ENCODE measurements around the gene HOXD10.

HOXD10 gene

DNA sequence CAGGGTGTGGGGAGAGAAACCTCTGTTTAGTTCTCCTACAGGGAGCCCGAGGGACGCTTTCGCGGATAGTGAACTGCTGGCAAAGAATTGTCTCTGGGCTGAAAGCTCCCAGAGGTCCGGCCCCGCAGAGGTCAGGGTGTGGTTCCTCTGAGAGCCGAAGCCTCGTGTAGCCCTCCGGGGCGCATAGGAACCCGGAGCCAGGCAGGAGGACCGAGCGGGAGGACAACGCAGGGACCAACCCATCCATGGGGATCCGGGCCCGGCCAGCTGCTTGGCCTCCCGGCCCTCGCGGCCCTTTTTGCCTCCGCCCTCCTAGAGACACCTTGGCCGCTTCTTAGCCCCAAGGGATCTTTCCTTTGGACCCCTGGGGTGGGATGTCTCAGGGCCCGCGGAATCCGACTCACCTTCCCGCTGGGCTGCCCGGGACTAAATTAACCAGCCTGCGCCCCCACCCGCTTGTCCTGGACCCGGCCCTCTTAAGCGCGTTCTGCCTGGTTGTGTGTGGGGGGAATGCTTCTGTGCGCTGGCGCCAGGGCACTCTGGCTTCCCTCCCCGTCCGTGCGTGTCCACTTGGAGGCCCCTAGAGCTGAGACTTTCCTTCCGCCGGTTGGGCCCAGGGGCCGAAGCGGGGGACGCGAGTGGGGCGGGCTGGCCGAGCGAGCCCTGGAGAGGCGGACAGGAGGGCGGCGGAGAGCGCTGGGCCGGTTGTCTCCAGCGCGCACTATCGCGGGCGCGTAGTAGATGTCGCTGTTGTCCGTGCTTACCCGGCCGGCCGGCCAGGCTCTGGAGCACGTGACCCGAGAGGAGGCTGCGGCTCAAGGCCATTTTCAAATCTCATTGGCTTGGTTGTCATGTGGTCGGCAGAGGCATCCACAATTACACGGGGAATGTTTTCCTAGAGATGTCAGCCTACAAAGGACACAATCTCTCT lies at the start of gene HOXD10:
Gene HOXD10, plus strand, starts transcription at position 896 of the 931 bp plus-strand sequence. CDS start 56 bp downstream, outside the sequence.
- DNase-seq: no peak

DNA sequence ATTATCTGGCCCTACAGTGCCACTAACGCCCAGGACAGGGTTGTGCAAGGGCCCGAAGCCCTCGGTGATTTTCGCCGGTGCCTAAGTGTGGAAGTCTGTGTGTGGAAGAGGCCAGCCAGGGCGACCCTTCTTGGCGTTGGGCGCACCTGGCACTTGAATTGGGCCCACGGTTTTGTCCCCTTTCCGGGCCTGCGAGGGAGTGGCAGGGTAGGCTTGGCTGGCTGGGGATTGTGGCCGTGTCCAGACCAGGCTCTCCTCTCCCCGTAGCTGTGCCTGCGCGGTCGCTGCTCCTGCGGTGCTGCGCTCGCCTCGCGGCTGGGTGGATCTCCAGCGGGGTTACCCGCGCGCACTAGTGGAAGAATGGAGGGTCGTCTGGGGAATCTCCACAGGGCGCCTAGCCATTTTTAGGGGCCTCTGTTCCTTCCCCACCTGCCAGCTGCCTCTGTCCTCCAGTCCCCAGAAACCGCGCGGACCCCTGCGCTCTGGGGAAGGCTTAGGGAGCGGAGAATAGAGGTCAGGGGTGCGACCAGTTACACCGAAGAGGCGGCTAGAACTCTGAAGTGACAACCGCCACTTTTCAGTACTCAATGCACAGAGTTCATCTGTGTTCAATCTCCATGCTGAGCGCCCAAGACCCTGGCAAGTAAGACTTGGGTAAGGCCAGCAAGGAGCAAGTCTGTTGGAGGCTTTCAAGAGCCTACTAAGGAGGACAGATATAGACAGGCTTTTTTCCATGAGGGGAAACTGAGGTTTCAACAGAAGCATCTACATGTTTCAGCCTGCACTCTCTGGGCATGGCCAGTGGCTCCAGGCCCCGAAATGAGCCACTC lies 48.8 kb upstream of the HOXD10 start:
- no peak for DNase-seq

DNA sequence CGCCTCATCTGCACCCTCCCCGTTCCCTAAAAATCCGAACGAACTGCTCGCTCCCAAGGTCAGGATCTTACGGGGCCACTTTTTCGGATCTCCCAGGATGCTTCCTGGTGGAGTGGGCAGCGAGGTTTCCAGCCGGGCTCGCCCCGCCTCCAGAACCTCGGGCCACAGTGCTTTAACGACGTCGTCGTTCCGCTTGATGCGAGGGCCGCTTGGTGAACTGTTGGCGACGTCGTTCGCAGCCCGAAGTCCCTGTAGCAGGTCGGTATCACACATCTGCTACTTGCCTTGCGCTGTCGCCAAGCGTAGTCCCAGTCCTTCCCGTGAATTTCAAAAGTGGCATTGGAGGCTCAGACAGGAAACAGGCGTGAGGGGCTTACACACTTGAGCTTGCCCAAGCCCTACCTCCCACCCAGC lies 48.2 kb upstream of the HOXD10 start:
- DNase-seq: no peak

DNA sequence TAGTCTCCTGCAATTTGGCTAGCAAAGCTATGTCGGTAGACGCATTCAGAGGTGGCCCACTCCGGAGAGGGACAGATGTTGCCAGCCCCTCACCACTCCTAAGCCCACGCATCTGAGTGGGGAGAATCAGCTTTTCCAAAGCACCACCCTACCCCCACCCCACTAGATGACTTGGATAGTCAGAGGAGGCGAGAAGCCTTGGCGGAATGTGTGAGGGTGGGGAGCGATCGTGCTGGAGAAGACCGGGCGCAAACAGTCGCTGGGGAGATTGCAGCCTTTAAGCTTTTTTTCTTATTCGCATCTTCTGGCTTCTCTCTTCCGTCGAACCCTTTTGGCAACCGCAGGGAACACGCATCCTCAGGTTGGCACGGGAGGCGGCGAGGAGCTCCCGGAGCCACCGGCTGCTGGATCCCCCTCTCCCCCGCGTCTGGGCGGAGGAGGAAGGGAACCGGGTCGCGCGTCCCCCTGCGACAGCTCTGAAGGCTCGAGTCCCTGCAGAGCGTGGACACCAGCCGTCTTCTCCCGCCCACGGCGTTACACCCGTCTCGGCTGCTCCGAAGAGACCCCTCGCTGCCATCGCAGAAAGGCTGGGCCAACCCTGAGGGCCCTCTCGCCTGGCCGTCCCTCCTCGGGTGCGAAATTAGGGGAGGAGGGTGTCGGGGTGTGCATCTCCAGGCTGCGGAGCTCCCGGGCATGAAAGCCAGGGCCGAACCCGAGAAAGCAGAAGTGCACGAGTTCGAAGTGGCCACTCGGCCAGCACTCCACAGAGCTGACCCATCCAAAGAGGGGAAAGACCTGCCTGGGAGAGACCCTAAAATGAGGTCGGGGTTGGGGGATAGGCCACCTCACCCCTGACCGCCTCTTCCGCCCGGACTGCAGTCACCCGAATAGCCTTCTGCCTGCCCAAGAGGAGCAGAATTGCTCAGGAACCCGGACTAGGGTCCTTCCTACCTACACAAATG lies 45.0 kb upstream of the HOXD10 start:
- no peak for DNase-seq

DNA sequence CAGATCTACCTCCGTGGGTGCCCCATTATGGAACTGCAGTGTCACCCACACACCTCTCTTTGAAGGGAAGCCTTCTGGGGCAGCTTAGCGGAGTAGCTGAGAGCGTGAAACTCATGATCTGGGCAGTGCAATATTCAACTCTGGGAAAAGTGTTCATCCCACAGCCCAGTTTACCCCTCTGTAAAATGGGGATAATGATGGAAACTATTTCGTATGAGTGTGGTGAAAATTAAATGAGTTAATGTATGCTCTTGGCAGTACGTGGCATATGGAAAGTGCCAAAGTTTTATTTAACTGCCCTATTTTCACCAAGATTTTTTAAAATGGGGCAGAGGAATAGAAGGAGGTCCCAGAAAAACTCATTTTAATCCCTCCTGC lies 44.3 kb upstream of the HOXD10 start:
- no peak for DNase-seq

DNA sequence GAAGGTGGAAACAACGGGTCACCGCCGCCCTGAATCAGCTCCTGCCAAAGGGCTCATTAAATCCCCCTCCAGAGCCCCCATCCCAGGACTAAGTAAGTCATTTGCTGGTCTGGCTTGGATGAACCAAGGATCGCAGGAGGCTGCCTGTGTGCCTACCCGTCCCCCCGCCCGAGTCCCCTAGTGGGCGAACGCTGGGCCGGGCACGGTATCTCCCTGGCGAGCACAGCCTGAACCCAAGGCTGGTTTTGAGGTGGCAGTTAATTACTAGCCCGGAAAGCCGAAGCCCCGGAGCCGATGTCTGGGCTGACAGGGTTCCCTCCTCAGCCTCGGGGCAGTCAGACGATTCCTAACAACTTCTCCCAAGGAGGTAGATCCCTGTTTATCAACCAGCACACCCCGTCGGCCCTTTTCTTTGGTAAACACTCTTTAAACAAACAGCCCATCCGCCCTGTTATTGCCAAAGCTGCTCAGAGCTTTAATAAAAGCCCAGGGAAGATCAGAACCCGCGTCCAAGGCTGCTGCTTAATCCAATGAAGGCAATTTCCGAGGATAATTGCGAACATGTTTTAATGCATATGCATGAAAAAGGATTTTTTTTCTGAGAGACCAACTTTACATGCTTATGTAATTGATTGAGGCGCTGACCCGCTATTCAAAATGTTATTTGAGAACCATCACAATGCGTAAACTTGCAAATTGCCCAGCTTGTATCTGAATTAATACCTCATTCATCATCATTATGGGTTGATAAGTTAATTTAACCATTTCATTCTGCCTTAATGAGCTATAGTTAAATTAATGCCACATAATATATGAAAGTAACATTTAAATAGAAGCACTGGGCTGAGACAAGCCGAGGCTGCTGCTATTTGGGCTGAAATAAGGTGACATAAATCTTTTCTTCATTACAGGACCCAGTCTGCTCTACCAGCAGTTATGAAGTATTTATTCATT lies 43.4 kb upstream of the HOXD10 start:
- no peak for DNase-seq

DNA sequence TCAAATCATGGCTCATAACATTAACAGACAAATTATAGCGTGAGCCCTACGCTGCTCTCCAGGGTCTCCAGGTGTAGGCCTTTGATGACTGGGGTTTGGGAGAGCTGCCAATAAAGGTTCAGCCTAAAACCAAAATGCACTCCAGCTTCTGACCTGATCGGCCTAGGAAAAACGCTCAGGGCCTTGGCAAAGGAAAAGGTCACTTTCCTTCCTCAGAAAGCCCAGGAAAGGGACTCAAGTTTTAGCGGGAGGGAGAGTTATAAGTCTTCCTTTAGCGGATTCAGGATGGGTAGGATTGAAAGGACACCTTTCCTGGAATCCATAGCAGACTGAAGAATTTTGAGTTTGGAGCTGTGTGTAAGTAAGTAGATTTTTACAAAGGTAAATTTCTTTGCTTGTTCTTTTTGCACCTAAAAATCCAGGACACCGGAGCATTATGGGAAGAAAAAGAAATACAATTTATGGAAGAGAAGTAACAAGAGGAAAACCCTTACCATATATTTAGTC lies 41.6 kb upstream of the HOXD10 start:
- no peak for DNase-seq

DNA sequence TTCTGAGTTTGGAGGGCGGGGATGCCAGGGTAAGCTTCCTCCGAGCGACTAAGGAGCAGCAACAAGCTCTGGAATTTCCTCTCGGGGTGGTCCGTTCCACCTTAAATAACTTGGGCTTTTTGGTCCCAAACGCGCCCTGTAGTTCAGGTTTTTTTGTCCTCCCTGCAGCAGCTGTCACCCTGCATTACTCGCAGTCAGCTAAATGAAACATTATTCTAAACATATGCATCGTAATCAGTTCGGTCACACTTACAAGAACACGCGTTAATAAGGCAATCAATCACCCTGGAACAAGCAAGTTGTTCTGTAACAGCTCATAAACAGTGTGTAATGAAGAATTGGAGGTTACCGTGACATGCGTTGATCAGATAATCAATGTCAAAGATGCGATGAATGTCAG lies 41.1 kb upstream of the HOXD10 start:
- DNase-seq: no peak

DNA sequence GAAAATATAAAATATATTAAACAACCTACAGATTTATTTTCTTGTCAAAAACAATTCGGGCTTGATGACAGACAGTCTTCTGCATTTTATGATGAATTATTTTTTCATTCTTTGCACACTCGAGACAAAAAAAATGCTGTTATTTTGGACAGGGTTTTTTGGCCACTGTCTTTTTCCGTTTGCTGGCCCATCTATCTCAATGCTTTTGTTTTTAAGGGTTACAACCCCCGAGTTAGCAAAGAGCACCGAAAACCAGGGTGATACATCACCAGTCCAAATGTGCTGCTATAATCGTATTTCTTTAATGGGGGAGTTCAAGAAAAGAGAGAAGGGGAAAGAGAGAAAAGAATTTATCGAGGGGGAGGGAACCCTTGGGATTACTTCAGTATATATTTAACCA lies 40.5 kb upstream of the HOXD10 start:
- no peak for DNase-seq

DNA sequence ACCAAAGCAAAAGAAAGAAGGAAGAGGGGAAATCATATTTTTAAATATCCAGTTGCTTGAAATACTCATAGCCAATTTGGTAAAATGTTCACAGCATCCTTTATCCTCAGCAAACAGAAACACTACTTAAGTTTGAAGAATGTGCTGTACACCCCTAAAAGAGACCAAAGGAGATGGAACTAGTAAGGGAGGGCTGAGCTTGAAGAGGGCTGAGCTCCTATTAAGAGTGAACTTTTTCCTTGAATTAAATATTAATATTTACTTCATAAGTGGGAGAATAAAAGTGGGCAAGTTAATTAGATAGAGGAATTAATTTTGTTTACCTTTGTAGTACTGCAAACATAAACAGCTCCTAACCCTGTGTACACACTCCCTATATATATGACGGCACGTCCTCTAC lies 39.8 kb upstream of the HOXD10 start:
- no peak for DNase-seq

DNA sequence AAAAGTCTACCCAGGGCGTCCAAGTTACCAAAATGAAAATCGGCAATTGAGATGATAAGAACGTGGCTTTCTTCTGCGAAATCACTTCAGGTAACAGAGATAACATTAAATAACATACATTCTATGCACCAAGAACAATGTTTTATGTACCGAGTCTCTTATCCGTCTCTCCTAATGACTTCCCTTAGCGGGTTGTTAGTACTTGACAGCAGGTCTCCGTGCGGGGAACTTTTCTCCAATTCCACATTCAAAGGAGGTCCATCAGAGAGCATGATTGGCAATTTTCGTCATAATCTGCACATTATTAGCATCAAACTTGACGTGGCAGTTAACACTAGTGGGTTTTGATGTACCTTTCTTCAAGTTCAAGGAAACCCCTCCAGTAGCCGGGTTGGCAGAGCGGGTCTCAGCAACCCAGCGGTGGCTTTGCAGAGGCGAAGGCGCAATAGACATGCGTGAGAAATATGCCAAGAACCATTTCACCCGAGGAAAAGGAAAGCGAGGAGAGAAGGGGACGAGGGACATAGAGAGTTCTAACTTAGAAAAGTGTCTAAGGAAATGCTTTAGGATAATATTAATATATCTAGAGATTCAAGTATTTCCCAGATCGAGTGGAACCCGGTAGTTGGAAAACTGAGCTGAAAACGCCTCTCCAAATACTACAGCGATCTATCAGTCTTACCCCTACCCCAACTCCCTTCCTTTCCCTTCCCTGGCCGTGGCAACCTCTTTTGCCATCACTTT lies 37.9 kb upstream of the HOXD10 start:
- DNase-seq: no peak

DNA sequence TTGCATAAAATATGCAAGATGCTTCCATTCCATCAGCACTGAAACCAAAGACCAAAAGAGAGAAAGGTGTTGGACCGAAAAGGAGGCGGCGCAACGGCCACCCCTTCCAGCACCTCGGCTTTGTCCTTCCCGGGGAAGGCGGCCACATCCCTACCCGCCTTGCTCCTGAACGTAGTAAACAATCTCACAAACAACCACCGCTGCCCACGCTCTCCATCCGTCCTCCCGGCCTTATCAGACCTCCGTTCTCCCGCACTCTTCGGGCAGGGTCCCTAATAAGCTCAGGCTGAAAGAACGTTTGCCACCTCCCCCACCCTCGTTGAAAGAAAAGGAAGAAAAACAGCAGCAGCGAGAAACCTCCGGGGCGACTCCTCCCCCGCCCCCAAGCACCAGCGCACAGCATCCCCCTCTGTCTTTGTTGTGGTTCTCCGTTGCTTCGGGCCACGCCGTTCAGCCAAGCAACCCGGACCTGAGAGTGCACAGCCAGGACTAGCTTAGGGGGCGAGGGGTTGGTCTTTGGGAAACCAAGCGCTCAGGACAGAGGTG lies 37.2 kb upstream of the HOXD10 start:
- peak; percentile 35 for DNase-seq

DNA sequence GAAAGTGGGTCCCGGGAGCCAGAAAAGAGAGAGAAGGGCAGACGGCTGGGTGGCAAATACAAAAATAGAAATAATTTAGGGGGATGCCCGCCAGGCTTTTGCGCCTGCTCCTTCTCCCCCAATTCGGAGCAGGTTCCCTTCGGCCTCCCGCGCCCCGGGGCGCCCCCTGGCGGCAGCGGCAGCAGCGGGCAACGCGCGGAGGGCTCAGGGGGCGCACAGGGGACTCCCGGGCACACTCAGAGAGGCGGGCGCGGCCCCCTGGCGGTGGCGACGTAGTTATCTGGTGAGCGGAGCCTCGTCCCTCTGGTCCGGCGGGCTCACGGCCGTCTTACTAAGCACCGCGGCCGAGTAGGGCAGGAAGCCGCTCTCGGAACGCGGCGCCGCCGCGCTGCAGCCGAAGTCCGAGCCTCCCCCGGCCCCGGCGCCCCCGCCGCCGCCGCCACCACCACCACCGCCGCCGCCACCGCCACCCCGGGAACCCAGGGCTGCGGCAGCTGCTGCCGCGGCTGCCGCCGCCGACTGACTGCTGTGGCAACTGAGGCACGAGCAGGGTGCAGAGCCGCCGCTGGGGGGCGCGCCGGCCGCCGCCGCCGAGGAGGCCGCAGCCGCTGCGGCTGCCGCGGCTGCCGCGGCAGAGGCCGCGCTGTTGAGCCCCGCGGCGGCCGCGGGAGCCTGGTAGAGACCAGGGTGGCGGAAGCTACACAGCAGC lies 36.6 kb upstream of the HOXD10 start:
- DNase-seq: peak; percentile 63

DNA sequence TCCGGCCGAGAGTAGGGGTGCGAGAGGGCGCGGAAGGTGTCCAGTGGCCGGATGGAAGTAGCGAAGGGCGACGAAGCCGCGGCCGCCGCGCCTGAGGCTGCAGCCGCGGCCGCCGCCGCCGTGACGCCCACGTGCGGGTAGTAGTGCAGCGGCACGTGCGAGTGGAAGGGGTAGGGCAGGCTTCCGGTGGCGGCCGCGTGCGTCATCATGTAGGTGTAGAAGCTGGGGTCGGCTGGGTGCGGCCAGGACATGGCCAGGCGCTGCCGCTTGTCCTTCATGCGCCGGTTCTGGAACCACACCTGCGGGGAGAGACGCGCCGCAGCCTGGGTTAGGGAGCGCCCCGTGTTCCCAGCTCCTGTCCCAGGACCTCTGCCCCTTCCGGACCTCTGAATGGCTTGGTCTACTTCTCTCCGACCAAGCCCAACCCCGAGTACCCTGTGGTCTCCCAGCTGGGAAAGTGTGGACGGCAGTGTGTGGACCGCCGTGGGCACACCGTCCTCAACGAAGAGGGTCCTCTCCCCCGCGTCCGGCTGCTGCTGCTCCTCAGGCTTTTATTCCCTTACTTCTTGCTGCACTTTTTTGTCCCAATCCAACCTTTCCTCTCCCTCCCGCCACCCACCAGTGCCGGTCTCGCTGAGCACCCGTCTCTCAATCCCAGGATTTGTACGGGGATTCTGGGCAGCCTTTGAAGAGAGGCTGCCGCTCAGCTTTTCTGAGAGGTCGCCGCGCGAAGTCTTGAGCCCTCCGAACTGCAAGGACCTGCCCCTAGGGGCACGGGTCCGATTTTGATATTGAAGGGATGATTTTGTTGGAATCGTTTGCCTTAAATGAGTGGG lies 35.8 kb upstream of the HOXD10 start:
- no peak for DNase-seq

DNA sequence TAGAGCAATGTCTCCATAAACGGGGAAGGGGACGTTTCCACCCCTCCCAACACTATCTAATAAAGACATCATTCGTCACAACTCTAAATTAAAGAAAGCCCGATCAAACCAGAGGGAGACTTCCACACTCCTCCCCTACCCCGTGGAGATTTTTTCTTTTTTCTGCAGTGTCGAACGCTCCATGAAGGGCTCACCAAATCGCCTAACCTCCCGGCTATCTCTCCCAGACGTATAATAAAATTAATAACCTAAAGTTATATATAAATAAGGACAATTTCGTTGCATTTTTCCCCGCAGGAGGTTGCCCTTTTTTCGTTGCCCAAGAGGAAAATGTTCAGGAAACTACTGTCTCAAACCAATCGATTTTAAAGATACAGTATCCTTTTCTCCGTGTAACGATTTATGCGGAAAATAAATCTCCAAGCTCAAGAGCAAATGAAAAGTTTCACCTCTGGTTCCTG lies 35.2 kb upstream of the HOXD10 start:
- no peak for DNase-seq

DNA sequence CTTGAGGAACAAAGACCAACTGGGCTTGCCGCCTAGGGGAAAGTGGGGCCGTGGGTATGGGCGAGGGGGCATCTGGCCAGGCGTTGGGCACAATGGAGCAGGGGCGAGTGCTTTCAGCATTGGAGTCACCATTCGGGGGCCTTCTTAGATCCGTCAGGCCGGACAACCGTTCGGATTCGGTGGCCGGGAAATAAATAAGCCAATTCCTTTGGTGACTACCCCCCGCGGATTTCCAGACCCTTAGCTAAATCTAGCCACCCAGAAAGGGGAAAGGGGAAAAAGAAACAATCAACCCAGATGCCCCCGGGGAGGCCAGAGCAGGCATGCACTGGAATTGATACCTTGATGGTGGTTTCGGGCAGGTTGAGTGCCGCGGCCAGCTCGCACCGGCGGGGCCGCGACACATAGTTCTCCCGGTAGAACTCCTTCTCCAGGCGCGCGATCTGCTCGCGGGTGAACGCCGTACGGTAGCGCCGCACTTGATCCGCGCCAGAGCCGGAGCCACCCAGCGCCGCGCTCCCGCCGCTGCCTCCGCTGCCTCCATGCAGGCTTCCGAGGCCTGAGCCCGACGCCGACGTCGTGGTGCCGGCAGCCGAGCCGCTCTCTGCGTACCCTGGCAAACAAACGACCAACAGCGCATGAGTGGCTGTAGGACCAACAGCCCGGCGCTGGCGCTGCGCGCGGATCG lies 34.6 kb upstream of the HOXD10 start:
- DNase-seq: peak; percentile 23

DNA sequence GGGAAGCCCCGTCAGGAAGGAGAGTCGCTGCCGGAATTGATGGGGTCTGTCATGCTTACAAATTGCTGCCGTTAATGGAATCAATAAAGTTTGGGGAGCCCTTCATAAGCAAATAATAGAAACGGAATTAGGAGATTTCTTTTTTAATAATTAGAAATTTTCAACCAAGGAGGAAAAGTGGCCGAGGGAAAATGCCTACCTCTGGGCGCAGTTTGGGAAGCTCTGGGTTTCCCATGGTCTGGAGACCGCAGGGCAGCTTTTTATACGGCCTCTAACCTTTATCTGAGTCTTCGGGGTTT lies 34.1 kb upstream of the HOXD10 start:
- no peak for DNase-seq
